ENCODE data around the gene SLC44A2.

- TF ChIP-seq CTCF (IDR thresholded peaks at IDR 0.05) (peak in 2 of 6 experiments; percentile 25 to 38), POLR2A (IDR thresholded peaks at IDR 0.05) (peak; percentile 72 to 94)
Measured at GRCh38 chr19:10653732-10654609, 28.6 kb downstream of the SLC44A2 start, which contains the start of gene ILF3.
